IMR-90 (cell line): Measurements from ENCODE around the gene COLEC12. TPM values are rescaled to one million over a fixed set of nuclear protein-coding genes. Genes with fewer than 3 reads are reported as not detected.
A peak's percentile ranks its signal among the peaks of the same experiment; 100 is the strongest.

Experiments
- ATAC-seq: fragments of 200-7000 bp; cut with Tn5 transposase; 2 replicates; pipeline ENCODE4 v1.9.1; 2020; ENCODE audit warnings: low read depth, mild to moderate bottlenecking, moderate library complexity
- BruUV-seq: library from RNA; stranded (reverse); fragments of 400-500 nt; replicated peaks from 2 replicates; lab custom pipeline; 2021; lab: Mats Ljungman, UMichigan
- CTCF ChIA-PET: fragments of 300-600 bp; formaldehyde crosslinking; extraction: SDS; loops from one replicate; lab custom pipeline; 2021; ENCODE audit warnings: antibody characterized with exemption; lab: Yijun Ruan, JAX
- POLR2A ChIA-PET: fragments of 300-600 bp; sonication (Branson Sonifier 250); formaldehyde crosslinking; loops from one replicate; lab custom pipeline; 2022; ENCODE audit warnings: antibody characterized with exemption; ENCODE audit not compliant: unreplicated experiment; lab: Charles Lee
- DNase-seq: peaks from one replicate; pipeline ENCODE4 v3.0.0; 2013
- H2AFZ ChIP-seq: replicated peaks from 2 replicates; pipeline ENCODE3; 2013; ENCODE audit warnings: low read length, mild to moderate bottlenecking; ENCODE audit not compliant: poor library complexity
- H2AK5ac ChIP-seq: 2 replicates; pipeline ENCODE4 v1.6.1; 2013; ENCODE audit warnings: low read depth, low read length, inconsistent platforms
- H2AK9ac ChIP-seq: replicated peaks from 2 replicates; pipeline ENCODE3; 2013; ENCODE audit warnings: mild to moderate bottlenecking, low read depth, low read length, moderate library complexity; ENCODE audit not compliant: poor library complexity
- H2BK120ac ChIP-seq: 2 replicates; pipeline ENCODE4 v1.6.1; 2013; ENCODE audit warnings: low read depth, low read length, inconsistent platforms
- H2BK15ac ChIP-seq: 3 replicates; pipeline ENCODE4 v1.6.1; 2013; ENCODE audit warnings: low read depth, low read length, inconsistent platforms
- H2BK20ac ChIP-seq: 2 replicates; pipeline ENCODE4 v1.6.1; 2013; ENCODE audit warnings: low read depth, mild to moderate bottlenecking, inconsistent platforms, low read length, moderate library complexity
- H2BK5ac ChIP-seq: 2 replicates; pipeline ENCODE4 v1.6.1; 2013; ENCODE audit warnings: mild to moderate bottlenecking, low read depth, low read length, inconsistent platforms; ENCODE audit not compliant: poor library complexity, severe bottlenecking
- H3K14ac ChIP-seq: replicated peaks from 2 replicates; pipeline ENCODE4 v1.6.1; 2013; ENCODE audit warnings: low read depth, low read length, inconsistent platforms
- H3K18ac ChIP-seq: 2 replicates; pipeline ENCODE4 v1.6.1; 2013; ENCODE audit warnings: low read depth, low read length, control low read depth
- H3K23ac ChIP-seq: 2 replicates; pipeline ENCODE4 v1.6.1; 2013; ENCODE audit warnings: low read depth, low read length, inconsistent platforms
- H3K27ac ChIP-seq: 2 replicates; pipeline ENCODE4 v1.5.1; 2013; ENCODE audit warnings: mild to moderate bottlenecking, control low read depth, low read length; ENCODE audit not compliant: insufficient read depth
- H3K27me3 ChIP-seq: 2 replicates; pipeline ENCODE4 v1.6.1; 2013; ENCODE audit warnings: low read length; ENCODE audit not compliant: control insufficient read depth, insufficient read depth
- H3K36me3 ChIP-seq: 2 replicates; pipeline ENCODE4 v1.6.1; 2013; ENCODE audit warnings: low read length, mixed read lengths; ENCODE audit not compliant: control insufficient read depth, insufficient read depth
- H3K4ac ChIP-seq: 2 replicates; pipeline ENCODE4 v1.6.1; 2013; ENCODE audit warnings: low read depth, low read length, inconsistent platforms
- H3K4me1 ChIP-seq: 2 replicates; pipeline ENCODE4 v1.6.1; 2013; ENCODE audit warnings: low read length, mixed read lengths; ENCODE audit not compliant: control insufficient read depth, insufficient read depth
- H3K4me2 ChIP-seq: 2 replicates; pipeline ENCODE4 v1.6.1; 2013; ENCODE audit warnings: low read depth, mild to moderate bottlenecking, control low read depth, low read length, moderate library complexity
- H3K4me3 ChIP-seq: 2 replicates; pipeline ENCODE4 v1.5.1; 2013; ENCODE audit warnings: low read depth, mild to moderate bottlenecking, control low read depth, low read length, moderate library complexity; ENCODE audit not compliant: insufficient read depth
- H3K56ac ChIP-seq: 2 replicates; pipeline ENCODE4 v1.6.1; 2013; ENCODE audit warnings: low read length, inconsistent platforms; ENCODE audit not compliant: insufficient read depth; ENCODE audit errors: extremely low read depth
- H3K79me1 ChIP-seq, 2 experiments: 2 replicates each; pipeline ENCODE4 v1.6.1; 2013; ENCODE audit warnings: low read length in 2 of 2, inconsistent platforms in 1 of 2, low read depth in 1 of 2
- H3K9ac ChIP-seq: 2 replicates; pipeline ENCODE4 v1.6.1; 2013; ENCODE audit warnings: low read depth, low read length, control low read depth
- H3K9me1 ChIP-seq: 2 replicates; pipeline ENCODE4 v1.6.1; 2013; ENCODE audit warnings: low read length, inconsistent platforms; ENCODE audit not compliant: insufficient read depth
- H3K9me3 ChIP-seq: 2 replicates; pipeline ENCODE4 v1.6.1; 2013; ENCODE audit warnings: low read length; ENCODE audit not compliant: control insufficient read depth, insufficient read depth
- H4K20me1 ChIP-seq: 2 replicates; pipeline ENCODE4 v1.6.1; 2013; ENCODE audit warnings: low read length, inconsistent platforms; ENCODE audit not compliant: insufficient read depth
- H4K5ac ChIP-seq: 2 replicates; pipeline ENCODE4 v1.6.1; 2013; ENCODE audit warnings: mild to moderate bottlenecking, low read depth, low read length, control low read depth
- H4K8ac ChIP-seq, 2 experiments: 2 replicates each; pipeline ENCODE4 v1.6.1; 2013; ENCODE audit warnings: low read depth in 2 of 2, low read length in 2 of 2, control low read depth in 1 of 2, inconsistent platforms in 1 of 2
- H4K91ac ChIP-seq: 2 replicates; pipeline ENCODE4 v1.6.1; 2013; ENCODE audit warnings: low read depth, low read length, inconsistent platforms; ENCODE audit not compliant: insufficient read depth
- CEBPB ChIP-seq: IDR thresholded peaks from 2 replicates; pipeline ENCODE4 v1.6.1; 2012; ENCODE audit warnings: low read depth, low read length, improper control_type of control experiment
- MAZ ChIP-seq: IDR thresholded peaks from 2 replicates; pipeline ENCODE4 v1.6.1; 2012; ENCODE audit warnings: low read depth, mild to moderate bottlenecking, low read length, improper control_type of control experiment, moderate library complexity, borderline replicate concordance
- MXI1 ChIP-seq: IDR thresholded peaks from 2 replicates; pipeline ENCODE4 v1.6.1; 2012; ENCODE audit warnings: low read depth, mild to moderate bottlenecking, low read length, moderate library complexity, borderline replicate concordance
- NFE2L2 ChIP-seq: fragments of 150-350 bp; IDR thresholded peaks from 2 replicates; pipeline ENCODE4 v1.6.1; 2016; ENCODE audit warnings: low read depth, mild to moderate bottlenecking, low read length
- POLR2A ChIP-seq: IDR thresholded peaks from 2 replicates; pipeline ENCODE4 v1.6.1; 2012; ENCODE audit warnings: mild to moderate bottlenecking, low read depth, low read length
- WGBS, 2 experiments: methylation state at CpG; one replicate each; pipeline versions ENCODE4 v1.1.5 to v1.1.7; 2013; ENCODE audit warnings: missing lambda C conversion rate in 2 of 2; ENCODE audit not compliant: insufficient read length in 1 of 2; ENCODE audit errors: extremely low coverage in 2 of 2; 5-methylcytosine and 5-hydroxymethylcytosine counted together
- dilution Hi-C: fragments of 300-500 bp; cut with HindIII; formaldehyde crosslinking; loops from one replicate; pipeline ENCODE4 v1.14.3; 2018; ENCODE audit warnings: low sequenced_read_pairs; ENCODE audit not compliant: unreplicated experiment
- in situ Hi-C: fragments of 300-500 bp; cut with MboI; formaldehyde crosslinking; loops from 3 replicates; pipeline ENCODE4 v1.14.3; 2019; ENCODE audit warnings: low sequenced_read_pairs, inconsistent platforms, mixed read lengths
- intact Hi-C: fragments of 100-400 bp; cut with micrococcal nuclease; formaldehyde crosslinking; loops from 2 replicates; pipeline ENCODE4 v1.10.0; 2022
- polyA plus RNA-seq, 3 experiments: library from polyadenylated mRNA; depleted of rRNA; stranded (reverse); fragments of >200 nt; gene quantifications; 2 replicates each; pipeline ENCODE4 v1.2.3, GENCODE V29; 2012; ENCODE audit warnings: low replicate concordance in 1 of 3
- total RNA-seq: library from RNA; depleted of rRNA; stranded (reverse); fragments of >200 nt; gene quantifications from 2 replicates; pipeline ENCODE4 v1.2.3, GENCODE V29; 2012
- TF ChIP-seq, protein P1 (sequence below): fragments of 150-350 bp; IDR thresholded peaks from 2 replicates; pipeline ENCODE4 v1.6.1; 2017; ENCODE audit warnings: mild to moderate bottlenecking, antibody characterized with exemption, low read length, low read depth
- TF ChIP-seq, protein P2 (sequence below): fragments of 150-350 bp; IDR thresholded peaks from 2 replicates; pipeline ENCODE4 v1.6.1; 2016; ENCODE audit warnings: low read depth, mild to moderate bottlenecking, low read length, moderate library complexity, borderline replicate concordance

COLEC12 gene
- total and polyA plus RNA-seq, 2 of the 4 experiments (the other 2 are of a cell fraction) = 1.0 to 2.3 TPM

DNA sequence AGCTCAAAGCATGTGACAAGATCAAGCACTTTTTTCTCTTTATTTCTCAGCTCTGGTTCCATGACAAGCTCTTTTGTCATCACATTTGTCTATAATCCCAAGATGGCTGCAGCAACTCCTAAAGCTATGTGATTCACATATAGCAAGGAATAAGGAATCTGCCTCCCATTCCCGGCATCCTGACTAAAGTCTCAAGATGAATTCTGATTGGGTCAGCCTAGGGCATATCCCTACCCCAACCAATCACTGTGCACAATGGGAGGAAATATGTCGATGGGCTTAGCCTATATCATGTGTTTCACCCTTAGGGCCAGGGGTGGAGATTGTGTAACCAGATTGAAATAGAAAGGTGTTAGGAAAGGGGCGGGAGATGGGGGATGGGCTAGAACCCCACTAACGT is 23.1 kb upstream of the COLEC12 start (continued):
- TF ChIP-seq, protein P1, sequence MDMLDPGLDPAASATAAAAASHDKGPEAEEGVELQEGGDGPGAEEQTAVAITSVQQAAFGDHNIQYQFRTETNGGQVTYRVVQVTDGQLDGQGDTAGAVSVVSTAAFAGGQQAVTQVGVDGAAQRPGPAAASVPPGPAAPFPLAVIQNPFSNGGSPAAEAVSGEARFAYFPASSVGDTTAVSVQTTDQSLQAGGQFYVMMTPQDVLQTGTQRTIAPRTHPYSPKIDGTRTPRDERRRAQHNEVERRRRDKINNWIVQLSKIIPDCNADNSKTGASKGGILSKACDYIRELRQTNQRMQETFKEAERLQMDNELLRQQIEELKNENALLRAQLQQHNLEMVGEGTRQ = no peak
- no peak for TF ChIP-seq POLR2A

DNA sequence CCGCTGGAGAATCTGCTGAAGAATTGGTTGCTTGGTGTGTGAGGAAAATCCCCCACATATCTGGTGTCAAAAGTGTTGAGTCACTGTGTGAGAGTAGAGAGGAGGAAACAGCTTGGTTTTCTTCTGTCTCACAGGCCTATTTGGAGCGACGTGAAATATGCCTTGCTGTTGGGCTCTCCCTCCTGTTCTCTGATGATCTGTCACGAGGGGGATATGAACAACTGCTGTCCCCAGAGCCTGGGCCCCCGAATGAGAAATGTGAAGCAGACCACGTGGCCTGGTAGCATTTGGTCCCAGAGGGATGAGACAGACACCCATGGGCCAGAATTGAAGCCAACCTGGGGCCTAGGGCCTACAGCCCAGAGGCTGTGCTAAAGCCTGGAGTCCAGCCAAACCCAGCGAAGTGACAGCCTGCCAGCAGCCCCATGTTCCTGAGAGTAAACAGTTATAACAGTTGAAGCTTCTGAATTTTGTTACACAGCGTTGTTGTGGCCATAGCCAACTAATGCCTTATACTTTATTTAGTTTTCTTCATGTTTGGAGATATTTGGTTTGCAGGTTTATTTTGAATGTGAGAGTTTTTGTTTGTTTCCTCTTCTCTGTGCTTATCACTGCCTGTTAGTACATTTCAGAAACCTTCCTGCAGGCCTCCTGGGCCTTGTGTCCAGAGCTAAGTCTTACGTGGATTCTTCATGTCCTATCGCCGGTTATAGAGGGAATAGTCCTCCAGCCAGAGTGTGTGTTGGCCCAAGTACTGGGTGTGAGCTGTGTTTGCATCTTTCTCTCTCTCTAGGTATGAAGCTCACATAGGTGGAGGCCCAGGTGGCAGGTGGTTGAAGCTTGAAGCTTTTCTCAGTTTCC is 18.7 kb upstream of the COLEC12 start:
- DNase-seq = peak; percentile 80
- in situ Hi-C loops (no loop called here), dilution Hi-C loops (no loop called here)

More for the DNA sequence above, 18.7 kb upstream of the COLEC12 start:
- H2BK20ac ChIP-seq = peak overlapping the region; percentile 20; the same call in 1 of the 2 replicates
- H3K36me3 ChIP-seq = no peaks in the 10 kb centered on the region
- H3K9ac ChIP-seq = no peak overlapping the region
- H3K4me3 ChIP-seq = no peak overlapping the region
- ATAC-seq = peak; percentile 85
- peak overlapping the region; percentile 61 for H4K91ac ChIP-seq
- TF ChIP-seq, protein P2, sequence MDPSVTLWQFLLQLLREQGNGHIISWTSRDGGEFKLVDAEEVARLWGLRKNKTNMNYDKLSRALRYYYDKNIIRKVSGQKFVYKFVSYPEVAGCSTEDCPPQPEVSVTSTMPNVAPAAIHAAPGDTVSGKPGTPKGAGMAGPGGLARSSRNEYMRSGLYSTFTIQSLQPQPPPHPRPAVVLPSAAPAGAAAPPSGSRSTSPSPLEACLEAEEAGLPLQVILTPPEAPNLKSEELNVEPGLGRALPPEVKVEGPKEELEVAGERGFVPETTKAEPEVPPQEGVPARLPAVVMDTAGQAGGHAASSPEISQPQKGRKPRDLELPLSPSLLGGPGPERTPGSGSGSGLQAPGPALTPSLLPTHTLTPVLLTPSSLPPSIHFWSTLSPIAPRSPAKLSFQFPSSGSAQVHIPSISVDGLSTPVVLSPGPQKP = no peak
- TF ChIP-seq MXI1 (no peak), CEBPB (no peak), MAZ (no peak), NFE2L2 (peak; percentile 78)
- TF ChIP-seq, protein P1 = peak; percentile 30; the same call in 1 of the 2 replicates
- no peak overlapping the region for H3K56ac ChIP-seq
- no CpG with 5 or more reads among the region's 11 CpGs for WGBS, 2 experiments
- peaks cover 4% of the 10 kb centered on the region; the same call in 1 of the 2 replicates for H3K4me1 ChIP-seq
- H4K8ac ChIP-seq = peak overlapping the region; percentile 32 to 53; a peak in 2 of 4 replicates
- H3K4ac ChIP-seq = peak overlapping the region; percentile 7; the same call in 1 of the 2 replicates
- H3K79me1 ChIP-seq = no peaks in the 10 kb centered on the region
- intact Hi-C loops = no loop called here
- peak overlapping the region; percentile 72; the same call in 1 of the 2 replicates for H3K27ac ChIP-seq
- no peaks in the 10 kb centered on the region for H3K9me1 ChIP-seq
- 0 out of 3 replicates have a peak overlapping the region, but pooled peaks have one; percentile 10 for H2BK15ac ChIP-seq
- peak overlapping the region; percentile 44; the same call in 1 of the 2 replicates for H2BK120ac ChIP-seq
- H3K27me3 ChIP-seq = no peaks in the 10 kb centered on the region
- H4K20me1 ChIP-seq = no peaks in the 10 kb centered on the region
- no peak overlapping the region for H3K4me2 ChIP-seq
- peak overlapping the region; percentile 79 for H2AFZ ChIP-seq
- peak overlapping the region; percentile 55; the same call in 1 of the 2 replicates for H4K5ac ChIP-seq
- 0 out of 2 replicates have a peak overlapping the region, but pooled peaks have one; percentile 13 for H2AK5ac ChIP-seq
- H3K9me3 ChIP-seq = no peaks in the 10 kb centered on the region
- peak overlapping the region; percentile 12 for H2AK9ac ChIP-seq
- BruUV-seq = no TSS peak
- no peak overlapping the region for H2BK5ac ChIP-seq
- POLR2A ChIA-PET = no interaction called here
- no peak overlapping the region for H3K14ac ChIP-seq
- CTCF ChIA-PET = no interaction called here
- H3K18ac ChIP-seq = peak overlapping the region; percentile 46
- no peak overlapping the region for H3K23ac ChIP-seq
